ENCODE results near the gene AUTS2. TPM values are rescaled to one million over a fixed set of nuclear protein-coding genes. Genes with fewer than 3 reads are reported as not detected.

The AUTS2 gene
- total RNA-seq, 1 experiment from 2014 or later: 256 TPM

DNA sequence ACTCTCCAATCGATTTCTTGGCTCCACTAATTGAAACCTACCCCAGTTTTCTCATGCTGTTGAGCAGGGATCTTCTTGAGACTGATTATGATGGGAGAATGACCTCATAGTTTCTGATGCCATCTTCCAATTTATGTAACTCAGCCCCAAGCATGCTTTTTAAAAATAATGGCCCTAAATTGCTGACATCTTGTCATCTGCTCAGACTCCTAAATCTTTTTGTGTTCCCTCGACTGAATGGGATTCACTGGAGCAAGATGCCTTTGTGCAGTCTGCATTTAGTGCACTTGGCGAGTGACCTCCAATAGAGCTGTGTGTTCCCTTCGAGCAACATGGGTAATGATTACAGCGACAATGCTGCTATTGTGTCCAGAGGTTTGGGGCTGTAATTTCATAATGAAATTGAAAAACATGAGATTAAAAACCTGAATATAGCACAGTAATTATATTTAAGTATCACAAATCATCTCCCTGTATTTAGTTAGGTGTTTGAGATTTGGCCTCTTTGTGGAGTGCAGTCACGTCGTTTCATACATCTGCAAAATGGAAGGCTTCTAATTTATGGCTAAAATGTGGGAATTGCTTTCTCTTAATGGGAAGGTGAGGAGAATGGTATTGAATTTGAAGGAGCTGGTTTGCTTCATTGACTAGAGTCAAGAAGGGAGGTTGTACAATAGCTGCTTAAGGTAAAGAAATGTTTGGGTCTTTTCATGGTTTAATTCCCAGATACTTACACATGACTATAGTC, 192.9 kb downstream of the AUTS2 start:
- no peak overlapping the region for H3K14ac ChIP-seq (ENCODE audit: insufficient read depth, low read length)
- Mint-ChIP-seq H3K4me1 (peaks cover 13 to 17% of the 10 kb centered on the region in 2 experiments), H3K9me3 (peaks cover 0 to 3% of the 10 kb centered on the region in 2 experiments; a peak in 2 of 5 replicates), H3K4me3 (no peak overlapping the region), H3K27me3 (ENCODE audit: low read depth) (no peaks in the 10 kb centered on the region; the same call in 1 of the 2 replicates), H3K27ac (no peak overlapping the region; a peak in 1 of 7 replicates), H3K36me3 (ENCODE audit: insufficient read depth in 1 of 3, low read depth in 3 of 3) (no peaks in the 10 kb centered on the region)
- H3K9me3 ChIP-seq (ENCODE audit: control insufficient read depth, low read depth, low read length): no peaks in the 10 kb centered on the region
- H3K4me1 ChIP-seq (ENCODE audit: insufficient read depth, low read length): no peaks in the 10 kb centered on the region
- H3K79me1 ChIP-seq (ENCODE audit: insufficient read depth, low read depth, low read length, poor library complexity, severe bottlenecking): no peaks in the 10 kb centered on the region
- H4K5ac ChIP-seq (ENCODE audit: insufficient read length, low read depth, low read length): no peak overlapping the region
- no peak for DNase-seq
- no CpG with 5 or more reads among the region's 7 CpGs for WGBS (ENCODE audit: extremely low coverage, insufficient read length, low lambda C conversion rate)
- H3K4ac ChIP-seq (ENCODE audit: low read depth, low read length): no peak overlapping the region
- no peaks in the 10 kb centered on the region for H3K27me3 ChIP-seq (ENCODE audit: insufficient read depth, low read length)
- no peak for TF ChIP-seq CTCF (conservative IDR thresholded peaks at IDR 0.05)
- H3K56ac ChIP-seq (ENCODE audit: insufficient read length, low read depth, low read length): no peak overlapping the region
- no peaks in the 10 kb centered on the region for H3K79me2 ChIP-seq (ENCODE audit: insufficient read depth, low read length)
- H2BK120ac ChIP-seq (ENCODE audit: low read depth, low read length, poor library complexity, severe bottlenecking): no peak overlapping the region
- H4K91ac ChIP-seq (ENCODE audit: insufficient read length, low read depth, low read length): no peak overlapping the region
- no peak overlapping the region for H2BK15ac ChIP-seq (ENCODE audit: low read depth, low read length)
- no peak overlapping the region for H3T11ph ChIP-seq (ENCODE audit: low read length)
- no peaks in the 10 kb centered on the region for H4K20me1 ChIP-seq (ENCODE audit: control insufficient read depth, insufficient read depth, insufficient read length)
- H2BK5ac ChIP-seq (ENCODE audit: insufficient read length, low read length): no peak overlapping the region
- no peak overlapping the region for H2AK5ac ChIP-seq (ENCODE audit: insufficient read length, low read length)
- H3K4me2 ChIP-seq (ENCODE audit: insufficient read depth, insufficient read length, low read length): no peak overlapping the region
- H3K23me2 ChIP-seq (ENCODE audit: insufficient read length, low read depth, low read length, poor library complexity, severe bottlenecking): no peaks in the 10 kb centered on the region
- no peak overlapping the region for H3K23ac ChIP-seq (ENCODE audit: insufficient read length, low read depth, low read length)
- H4K8ac ChIP-seq (replicated peaks; ENCODE audit: insufficient read length, low read depth, low read length): no peak overlapping the region
- no peak overlapping the region for H3K9ac ChIP-seq (ENCODE audit: extremely low read depth, insufficient read length, low read length)
- no peak overlapping the region for H3K18ac ChIP-seq (ENCODE audit: insufficient read length, low read depth, low read length)
- no peak overlapping the region for H2BK12ac ChIP-seq (ENCODE audit: insufficient read length, low read depth, low read length)
- no peak overlapping the region for H3K27ac ChIP-seq (ENCODE audit: insufficient read length, low read depth, low read length)
- no peak overlapping the region for H2AFZ ChIP-seq (ENCODE audit: low read length)
- no peak overlapping the region for H2BK20ac ChIP-seq (ENCODE audit: low read depth, low read length, poor library complexity, severe bottlenecking)

All from H9 (cell line).